Neural progenitor cell (in vitro differentiated cells): Measurements from ENCODE around the gene HOXA5. TPM values are rescaled to one million over a fixed set of nuclear protein-coding genes. Genes with fewer than 3 reads are reported as not detected.
A peak's percentile ranks its signal among the peaks of the same experiment; 100 is the strongest.

Experiments
- DNase-seq: peaks from one replicate; pipeline ENCODE4 v3.0.0-alpha.2; 2016; ENCODE audit warnings: low spot score
- H2AFZ ChIP-seq: fragments of 200-600 bp; sonication (generic); replicated peaks from 2 replicates; pipeline ENCODE4 v1.6.1; 2016; ENCODE audit warnings: antibody characterized with exemption
- H3F3A ChIP-seq: fragments of 200-600 bp; sonication (generic); 2 replicates; pipeline ENCODE4 v1.6.1; 2016; ENCODE audit warnings: antibody characterized with exemption, low read depth
- H3K27ac ChIP-seq: fragments of 200-600 bp; sonication (generic); 2 replicates; pipeline ENCODE4 v1.5.1; 2016; ENCODE audit warnings: mild to moderate bottlenecking
- H3K27me3 ChIP-seq: fragments of 200-600 bp; sonication (generic); 2 replicates; pipeline ENCODE4 v1.6.1; 2016; ENCODE audit warnings: mild to moderate bottlenecking, moderate library complexity
- H3K36me3 ChIP-seq: fragments of 200-600 bp; sonication (generic); 2 replicates; pipeline ENCODE4 v1.5.1; 2016
- H3K4me1 ChIP-seq: fragments of 200-600 bp; sonication (generic); 2 replicates; pipeline ENCODE4 v1.6.1; 2016; ENCODE audit warnings: mixed run types
- H3K4me2 ChIP-seq: fragments of 200-600 bp; sonication (generic); 2 replicates; pipeline ENCODE4 v1.6.1; 2016
- H3K4me3 ChIP-seq: fragments of 200-600 bp; sonication (generic); 2 replicates; pipeline ENCODE4 v1.5.1; 2016
- H3K79me2 ChIP-seq: fragments of 200-600 bp; sonication (generic); 2 replicates; pipeline ENCODE4 v1.6.1; 2016; ENCODE audit warnings: low read depth
- H3K9ac ChIP-seq: fragments of 200-600 bp; sonication (generic); 2 replicates; pipeline ENCODE4 v1.6.1; 2016
- H3K9me3 ChIP-seq: fragments of 200-600 bp; sonication (generic); 2 replicates; pipeline ENCODE4 v1.5.1; 2016; ENCODE audit warnings: low read depth
- H4K20me1 ChIP-seq: fragments of 200-600 bp; sonication (generic); 2 replicates; pipeline ENCODE4 v1.6.1; 2016; ENCODE audit warnings: low read depth
- H3K27ac Mint-ChIP-seq: 3 replicates; pipeline ENCODE4 v1.8.0; 2021; ENCODE audit warnings: mixed read lengths
- H3K27me3 Mint-ChIP-seq: 2 replicates; pipeline ENCODE4 v1.8.0; 2022; ENCODE audit warnings: low read depth, mild to moderate bottlenecking, inconsistent platforms, moderate library complexity, mixed read lengths; ENCODE audit not compliant: insufficient read depth
- H3K36me3 Mint-ChIP-seq: 3 replicates; pipeline ENCODE4 v1.8.0; 2021; ENCODE audit warnings: mixed read lengths
- H3K4me1 Mint-ChIP-seq: 3 replicates; pipeline ENCODE4 v1.8.0; 2021; ENCODE audit warnings: mixed read lengths
- H3K4me3 Mint-ChIP-seq: 3 replicates; pipeline ENCODE4 v1.8.0; 2021; ENCODE audit warnings: mild to moderate bottlenecking, moderate library complexity, mixed read lengths
- H3K9me3 Mint-ChIP-seq: 3 replicates; pipeline ENCODE4 v1.8.0; 2020; ENCODE audit warnings: mixed read lengths
- CTCF ChIP-seq: fragments of 200-600 bp; sonication (generic); IDR thresholded peaks from 2 replicates; pipeline ENCODE4 v1.5.1; 2017; ENCODE audit warnings: antibody characterized with exemption, mild to moderate bottlenecking
- EZH2 ChIP-seq: fragments of 200-600 bp; sonication (generic); IDR thresholded peaks from 2 replicates; pipeline ENCODE4 v1.6.1; 2017; ENCODE audit warnings: antibody characterized with exemption, mild to moderate bottlenecking, moderate library complexity
- EZH2phosphoT487 ChIP-seq: fragments of 200-600 bp; sonication (generic); IDR thresholded peaks from 2 replicates; pipeline ENCODE4 v1.6.1; 2017; ENCODE audit warnings: antibody characterized with exemption
- total RNA-seq: library from RNA; depleted of rRNA; stranded (reverse); fragments of >200 nt; gene quantifications from 2 replicates; pipeline ENCODE4 v1.2.3, GENCODE V29; 2015; ENCODE audit warnings: low replicate concordance

The HOXA5 gene
- total RNA-seq, 1 donor from 2014 or later = not detected

GRCh38 chr7:27148031-27148755 lies 4.7 kb upstream of the HOXA5 start:
- Histone ChIP-seq H3K27me3 (peaks cover 100% of the 10 kb centered on the region), H3K4me3 (peak overlapping the region; percentile 5)
- peaks cover 27% of the 10 kb centered on the region for H3K9me3 Mint-ChIP-seq

GRCh38 chr7:27147199-27148030 lies 3.9 kb upstream of the HOXA5 start, which contains the start of gene HOXA6:
HOXA6 (minus strand) TSS chr7:27147774; CDS start chr7:27147749, 25 bp downstream.
- no peak within 1 kb of the TSS for H3K27ac ChIP-seq
- H4K20me1 ChIP-seq = peaks cover 76% of the 10 kb centered on the region
- H3K27me3 Mint-ChIP-seq = peaks cover 91% of the 10 kb centered on the region
- peaks cover 7% of the 10 kb centered on the region for H3K4me1 ChIP-seq
- no peaks in the 10 kb centered on the region for H3K36me3 ChIP-seq
- TF ChIP-seq EZH2 = peak; percentile 88
- peak; percentile 71 for TF ChIP-seq EZH2phosphoT487
- TF ChIP-seq CTCF = no peak
- H3K27ac Mint-ChIP-seq = no peak within 1 kb of the TSS
- H3K9ac ChIP-seq = no peak within 1 kb of the TSS
- no peak for DNase-seq
- peaks cover 12% of the 10 kb centered on the region for H3K4me1 Mint-ChIP-seq
- H3K9me3 ChIP-seq = no peaks in the 10 kb centered on the region
- H3K9me3 Mint-ChIP-seq = peaks cover 29% of the 10 kb centered on the region
- H2AFZ ChIP-seq = no peak within 1 kb of the TSS
- peak within 1 kb of the TSS; percentile 5 for H3K4me3 ChIP-seq
- peak within 1 kb of the TSS; percentile 43 for H3K4me3 Mint-ChIP-seq
- no peaks in the 10 kb centered on the region for H3K79me2 ChIP-seq
- peaks cover 100% of the 10 kb centered on the region for H3K27me3 ChIP-seq
- H3F3A ChIP-seq = no peaks in the 10 kb centered on the region
- no peaks in the 10 kb centered on the region for H3K36me3 Mint-ChIP-seq
- H3K4me2 ChIP-seq = peak within 1 kb of the TSS; percentile 38

More at GRCh38 chr7:27148031-27148755, 4.7 kb upstream of the HOXA5 start:
- DNase-seq = no peak
- H3K79me2 ChIP-seq = no peaks in the 10 kb centered on the region
- H3K27ac ChIP-seq = no peak overlapping the region
- H3K9me3 ChIP-seq = no peaks in the 10 kb centered on the region
- peaks cover under 1% of the 10 kb centered on the region for H3K36me3 Mint-ChIP-seq
- H2AFZ ChIP-seq = no peak overlapping the region
- peaks cover 8% of the 10 kb centered on the region for H3K4me1 Mint-ChIP-seq
- TF ChIP-seq CTCF (no peak), EZH2phosphoT487 (peak; percentile 82), EZH2 (peak; percentile 86)
- no peak overlapping the region for H3K27ac Mint-ChIP-seq
- H3K27me3 Mint-ChIP-seq = peaks cover 92% of the 10 kb centered on the region
- H4K20me1 ChIP-seq = peaks cover 76% of the 10 kb centered on the region
- H3K36me3 ChIP-seq = no peaks in the 10 kb centered on the region
- H3K4me2 ChIP-seq = peak overlapping the region; percentile 38
- peak overlapping the region; percentile 43 for H3K4me3 Mint-ChIP-seq
- H3K9ac ChIP-seq = no peak overlapping the region
- no peaks in the 10 kb centered on the region for H3F3A ChIP-seq
- H3K4me1 ChIP-seq = peaks cover 4% of the 10 kb centered on the region

- H3K4me1 Mint-ChIP-seq = peaks cover 12% of the 10 kb centered on the region
- Histone ChIP-seq H3K4me3 (no peak overlapping the region), H3K79me2 (no peaks in the 10 kb centered on the region), H3K4me2 (no peak overlapping the region), H3K27me3 (peaks cover 100% of the 10 kb centered on the region), H3F3A (no peaks in the 10 kb centered on the region), H3K9me3 (no peaks in the 10 kb centered on the region), H4K20me1 (peaks cover 76% of the 10 kb centered on the region), H3K36me3 (no peaks in the 10 kb centered on the region), H2AFZ (no peak overlapping the region), H3K9ac (no peak overlapping the region), H3K4me1 (peaks cover 7% of the 10 kb centered on the region), H3K27ac (no peak overlapping the region)
- H3K36me3 Mint-ChIP-seq = no peaks in the 10 kb centered on the region
- H3K27ac Mint-ChIP-seq = no peak overlapping the region
- H3K9me3 Mint-ChIP-seq = peaks cover 26% of the 10 kb centered on the region
- H3K4me3 Mint-ChIP-seq = no peak overlapping the region
- peaks cover 91% of the 10 kb centered on the region for H3K27me3 Mint-ChIP-seq
- no peak for TF ChIP-seq EZH2
- DNase-seq = no peak
Measured at GRCh38 chr7:27146491-27147198, 3.2 kb upstream of the HOXA5 start.
